GM20431 (cell line): Measurements from ENCODE around the gene NOTCH1.

Experiments
- in situ Hi-C: fragments of 300-500 bp; cut with MseI, MboI; formaldehyde crosslinking; loops from one replicate; pipeline ENCODE4 v1.15.0; 2020; ENCODE audit warnings: low sequenced_read_pairs; ENCODE audit not compliant: unreplicated experiment

The NOTCH1 gene

DNA sequence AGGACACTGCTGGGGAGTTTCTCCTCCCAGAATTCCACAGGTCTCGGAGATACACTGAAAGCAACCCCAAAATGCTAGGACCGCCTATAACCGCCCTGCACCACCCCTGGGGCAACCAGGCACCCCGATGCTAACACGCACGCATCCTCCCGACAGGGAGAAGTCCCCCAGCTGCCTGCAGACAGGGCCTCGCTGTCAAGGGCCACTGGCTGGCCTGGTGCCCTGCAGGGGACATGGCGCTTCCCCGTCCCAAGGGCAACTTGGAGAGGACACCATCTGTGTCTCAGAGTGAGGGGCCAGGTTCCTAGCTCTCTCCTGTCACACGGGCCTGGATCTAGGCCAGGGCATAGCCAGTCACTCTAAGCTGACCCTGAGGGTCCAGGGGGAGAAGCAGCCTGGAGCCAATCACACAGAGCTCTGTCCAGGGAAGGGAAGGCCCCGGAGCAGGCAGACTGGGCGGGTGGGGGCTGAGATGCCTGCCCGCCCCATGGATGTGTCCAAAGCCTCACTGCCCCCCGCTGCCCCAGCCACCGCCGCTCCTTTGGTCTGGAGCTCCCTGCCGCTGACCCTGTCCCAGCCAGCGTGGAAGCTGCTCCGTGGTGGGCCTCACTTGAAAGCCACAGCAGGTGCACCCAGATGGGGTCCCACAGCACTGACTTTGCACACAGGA, 9.7 kb downstream of the NOTCH1 start:
- in situ Hi-C loops, result no loop called here

DNA sequence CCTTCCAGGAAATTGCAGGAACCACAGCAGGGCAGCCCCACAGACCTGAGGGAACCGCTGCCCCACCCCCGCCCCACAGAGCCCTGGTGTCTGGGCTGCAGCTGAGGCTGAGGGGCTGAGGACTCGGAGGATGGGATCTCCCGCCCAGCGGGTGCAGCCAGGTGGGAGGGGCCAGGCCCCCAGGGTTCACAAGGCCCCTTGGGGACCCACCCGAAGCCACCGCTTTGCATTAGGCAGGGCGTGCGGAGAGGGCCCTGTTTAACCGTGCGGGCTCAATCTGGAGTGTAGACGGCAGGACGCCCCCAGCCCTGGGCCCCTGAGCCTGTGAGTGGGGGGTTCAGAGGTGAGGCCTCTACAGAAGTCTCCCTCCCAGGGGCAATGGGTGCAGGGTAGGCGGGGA, 10.8 kb downstream of the NOTCH1 start:
- in situ Hi-C loops, result no loop called here

GRCh38 chr9:136534366-136534765, 11.5 kb downstream of the NOTCH1 start:
- in situ Hi-C loops, result no loop called here

- in situ Hi-C loops, result no loop called here
These were observed 12.1 kb downstream of the NOTCH1 start for GRCh38 chr9:136533775-136534157.

- in situ Hi-C loops, result no loop called here
These were observed 12.8 kb downstream of the NOTCH1 start for GRCh38 chr9:136532799-136533774.

- in situ Hi-C loops, result no loop called here
These were observed 13.7 kb downstream of the NOTCH1 start for GRCh38 chr9:136531904-136532798.

DNA sequence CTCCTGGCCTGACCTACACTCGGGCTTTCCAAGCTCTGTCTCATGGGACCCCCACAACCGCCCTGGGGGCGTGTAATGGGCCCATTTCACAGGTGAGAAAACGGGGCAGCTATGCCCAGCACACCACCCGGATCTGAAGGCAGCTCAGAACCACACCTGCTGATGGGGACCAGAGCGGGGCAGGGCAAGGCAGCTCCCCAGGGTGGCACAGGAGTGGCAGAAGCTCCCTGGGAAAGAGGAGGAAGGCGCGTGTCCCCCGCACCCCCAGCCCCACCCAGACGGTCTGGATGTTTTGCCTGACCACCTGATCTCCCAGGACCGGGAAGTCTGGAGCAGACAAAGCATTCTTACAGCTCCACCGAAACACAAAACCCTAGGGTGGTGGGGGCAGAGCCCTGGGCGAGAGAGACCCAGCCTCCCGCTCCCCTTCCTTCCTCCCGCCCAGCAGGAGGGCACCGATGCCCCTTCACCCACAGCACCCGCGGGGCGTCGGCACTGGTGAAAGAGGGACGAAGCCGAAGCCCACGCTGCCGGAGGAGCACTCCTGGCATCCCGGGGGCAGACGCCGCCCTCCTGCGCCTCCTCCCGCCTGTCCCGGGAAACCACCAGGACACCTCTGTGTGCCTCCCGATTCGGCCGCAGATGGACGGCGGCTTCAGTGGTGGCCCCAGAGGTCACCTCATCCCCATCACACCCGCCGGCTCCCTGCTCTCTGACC, 14.5 kb downstream of the NOTCH1 start:
- in situ Hi-C loops, result no loop called here

GRCh38 chr9:136530461-136531089, 15.3 kb downstream of the NOTCH1 start:
- in situ Hi-C loops, result no loop called here

DNA sequence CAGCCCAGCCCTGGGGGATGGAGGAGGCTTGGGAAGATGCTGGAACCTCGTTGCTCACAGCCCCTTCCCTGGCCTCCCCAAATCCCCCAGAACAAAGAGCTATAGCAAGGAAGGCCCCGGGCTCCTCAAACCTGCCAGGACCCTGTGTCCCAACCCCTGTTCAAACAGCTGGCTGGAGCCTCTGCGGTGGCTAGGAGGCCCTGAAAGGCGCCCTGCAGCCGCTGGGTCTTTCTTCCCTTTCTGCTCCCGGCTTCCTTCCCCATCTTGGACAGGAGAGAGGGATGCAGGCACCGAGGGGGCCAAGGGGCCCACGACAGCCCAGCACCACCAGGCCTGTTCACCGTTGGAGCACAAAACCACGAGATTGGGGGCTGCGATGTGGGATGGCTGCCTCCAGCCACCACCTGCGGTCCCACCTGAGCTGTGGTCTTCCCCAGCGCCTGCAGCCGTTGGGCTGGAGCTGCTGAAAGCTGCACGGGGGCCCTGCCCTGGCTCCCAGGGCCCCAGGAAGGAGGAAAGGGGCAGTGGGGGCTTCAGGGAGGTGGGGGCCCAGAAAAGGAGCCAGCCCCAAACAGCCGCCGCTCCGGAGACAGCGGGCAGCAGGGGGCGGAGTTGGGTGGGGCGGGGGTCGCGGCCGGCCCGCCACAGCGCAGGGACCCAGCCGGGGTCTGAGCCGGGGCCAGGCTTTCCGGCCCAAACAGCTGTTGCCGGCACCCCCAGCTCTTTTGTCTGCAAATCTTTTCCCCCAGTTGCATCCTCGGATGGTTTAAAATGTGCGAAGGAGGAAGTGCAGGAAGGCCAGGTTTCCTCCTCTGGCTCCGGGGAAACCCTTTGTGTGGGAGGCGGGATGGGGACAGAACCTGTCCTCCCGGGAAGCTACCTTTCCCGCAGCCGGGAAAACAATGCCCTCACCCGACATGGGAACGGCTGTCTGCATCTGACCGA, 16.1 kb downstream of the NOTCH1 start:
- in situ Hi-C loops, result no loop called here

DNA sequence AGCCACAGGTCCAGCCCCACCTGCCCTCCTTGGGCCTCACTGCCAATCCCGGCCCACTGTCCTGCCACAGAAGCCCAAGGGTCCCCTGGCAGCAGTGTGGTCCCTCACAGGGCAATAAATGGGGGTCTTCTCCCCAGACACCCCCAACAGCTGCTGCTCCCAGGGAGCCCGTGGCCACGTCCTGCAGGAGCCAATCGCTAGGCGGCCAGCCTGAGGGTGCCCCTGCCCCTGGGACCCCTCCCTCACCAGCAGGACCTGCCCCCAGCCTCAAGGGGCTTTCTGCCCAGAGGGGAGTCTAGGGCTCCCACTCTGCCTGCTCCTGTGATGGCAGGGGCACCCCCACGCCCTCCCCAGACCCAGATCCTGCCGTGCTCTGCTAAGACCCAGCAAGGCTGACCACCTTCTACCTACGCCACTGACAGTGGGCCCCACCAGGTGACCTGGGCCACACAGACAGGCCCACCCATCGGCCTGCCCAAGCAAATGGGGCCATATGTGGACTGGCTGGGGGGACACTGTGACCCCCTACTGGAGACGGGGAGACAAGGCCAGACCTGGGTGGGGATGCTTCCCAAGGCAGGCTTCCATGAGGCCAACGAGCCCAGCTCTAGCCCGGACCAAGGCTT, 17.0 kb downstream of the NOTCH1 start:
- in situ Hi-C loops, result no loop called here

DNA sequence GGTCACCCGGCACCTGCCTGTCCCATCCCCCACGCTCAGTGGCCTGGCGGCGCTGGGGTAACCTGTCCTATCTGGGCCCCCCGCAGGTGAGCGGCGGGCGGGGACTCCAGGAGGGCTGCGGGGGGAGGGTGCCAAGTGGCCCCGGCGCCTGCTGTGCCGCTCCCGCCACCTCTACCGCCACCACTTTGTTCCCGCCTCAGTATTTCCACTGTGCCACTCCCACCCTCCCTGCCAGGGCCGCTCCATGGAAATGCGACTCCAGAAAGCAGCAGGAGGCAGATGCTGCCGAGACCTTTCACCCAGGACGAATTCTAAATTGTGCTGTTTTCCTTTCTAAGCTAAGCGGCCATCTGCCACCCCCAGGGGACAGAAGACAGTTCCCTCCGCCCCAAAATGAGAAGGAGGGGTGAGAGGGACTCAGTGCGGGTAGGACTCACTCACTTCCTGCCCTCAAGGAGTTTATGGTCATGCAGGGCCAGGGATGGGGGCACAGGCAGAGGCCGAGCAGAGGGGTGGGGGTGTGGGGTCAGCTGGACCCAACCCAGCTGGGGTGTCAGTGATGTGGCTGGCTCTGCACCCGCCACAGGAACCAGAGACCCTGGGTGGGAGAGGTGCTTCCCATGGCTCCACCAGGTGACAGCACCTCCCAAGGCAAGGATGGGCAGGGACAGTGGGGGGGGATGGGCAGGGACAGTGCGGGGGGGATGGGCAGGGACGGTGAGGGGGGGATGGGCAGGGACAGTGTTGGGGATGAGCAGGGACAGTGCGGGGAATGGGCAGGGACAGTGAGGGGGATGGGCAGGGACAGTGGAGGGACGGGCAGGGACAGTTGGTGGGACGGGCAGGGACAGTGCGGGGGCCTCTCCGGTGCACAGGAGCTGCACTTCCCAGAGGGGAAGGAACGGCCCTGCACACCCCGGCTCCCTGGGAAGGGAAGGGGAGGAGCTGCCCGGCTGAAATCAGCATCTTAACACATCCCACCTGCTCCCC, 17.8 kb downstream of the NOTCH1 start:
- in situ Hi-C loops, result no loop called here

- in situ Hi-C loops, result no loop called here
These were observed 18.7 kb downstream of the NOTCH1 start for GRCh38 chr9:136527131-136527530.

DNA sequence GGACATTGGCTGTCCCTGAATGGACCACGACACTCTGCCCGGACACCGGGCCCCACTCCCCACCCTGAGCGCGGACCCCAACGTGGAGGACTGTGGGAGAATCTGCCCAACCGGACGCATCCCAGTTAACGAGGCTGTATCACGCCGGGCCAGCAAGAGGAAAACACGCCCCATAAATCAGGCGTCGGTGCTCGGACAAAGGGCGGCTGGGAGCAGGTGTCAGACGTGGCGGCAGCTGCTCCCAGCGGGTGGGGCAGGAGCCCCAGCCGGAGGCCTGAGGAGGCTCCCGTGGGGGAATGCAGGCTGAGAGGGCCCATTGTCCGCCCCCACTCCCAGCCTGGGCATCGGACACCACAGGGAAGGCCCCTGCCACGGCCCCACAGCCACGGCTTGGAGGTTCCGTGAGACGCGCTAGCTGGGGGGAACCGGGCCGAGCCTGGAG, 19.2 kb downstream of the NOTCH1 start:
- in situ Hi-C loops, result no loop called here

DNA sequence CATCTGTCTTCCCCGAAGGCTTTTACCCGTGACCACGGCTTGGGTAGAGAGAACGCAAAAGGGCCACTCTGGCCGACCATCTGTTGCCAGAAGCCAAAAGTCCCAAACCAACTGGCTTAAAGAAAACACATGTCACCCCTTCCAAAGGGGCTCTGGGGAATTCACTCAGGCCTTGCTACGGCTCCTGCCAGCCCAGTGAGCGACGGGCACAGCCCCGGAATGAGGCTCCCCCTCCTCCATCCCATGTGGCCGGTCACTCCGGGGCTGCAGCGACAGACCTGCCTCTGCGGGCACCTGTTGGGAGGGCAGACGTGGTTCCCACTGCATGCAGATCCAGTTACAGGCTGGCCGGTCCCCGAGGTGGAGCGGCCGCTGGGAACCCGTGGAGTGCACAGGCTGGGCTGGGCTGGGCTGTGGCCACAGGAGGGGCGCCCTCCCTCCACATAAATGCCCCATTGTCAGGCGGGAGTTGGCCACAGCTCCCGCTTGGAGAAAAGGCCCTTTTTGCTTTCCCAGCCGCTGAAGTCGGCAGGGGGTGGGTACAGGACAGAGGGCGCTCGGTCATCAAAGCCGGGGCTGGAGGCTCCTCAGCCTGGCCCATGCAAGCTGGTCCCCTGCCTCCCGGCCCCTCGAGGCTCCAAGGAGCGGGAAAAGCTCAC, 19.9 kb downstream of the NOTCH1 start:
- in situ Hi-C loops, result no loop called here

- in situ Hi-C loops, result no loop called here
These were observed 20.6 kb downstream of the NOTCH1 start for GRCh38 chr9:136525207-136525606.
